ENCODE results near the gene CCDC149. TPM values are rescaled to one million over a fixed set of nuclear protein-coding genes. Genes with fewer than 3 reads are reported as not detected.

CCDC149 gene
- total RNA-seq, 4 donors from 2014 or later: 6.5 to 17.4 (median 12.3) TPM

DNA sequence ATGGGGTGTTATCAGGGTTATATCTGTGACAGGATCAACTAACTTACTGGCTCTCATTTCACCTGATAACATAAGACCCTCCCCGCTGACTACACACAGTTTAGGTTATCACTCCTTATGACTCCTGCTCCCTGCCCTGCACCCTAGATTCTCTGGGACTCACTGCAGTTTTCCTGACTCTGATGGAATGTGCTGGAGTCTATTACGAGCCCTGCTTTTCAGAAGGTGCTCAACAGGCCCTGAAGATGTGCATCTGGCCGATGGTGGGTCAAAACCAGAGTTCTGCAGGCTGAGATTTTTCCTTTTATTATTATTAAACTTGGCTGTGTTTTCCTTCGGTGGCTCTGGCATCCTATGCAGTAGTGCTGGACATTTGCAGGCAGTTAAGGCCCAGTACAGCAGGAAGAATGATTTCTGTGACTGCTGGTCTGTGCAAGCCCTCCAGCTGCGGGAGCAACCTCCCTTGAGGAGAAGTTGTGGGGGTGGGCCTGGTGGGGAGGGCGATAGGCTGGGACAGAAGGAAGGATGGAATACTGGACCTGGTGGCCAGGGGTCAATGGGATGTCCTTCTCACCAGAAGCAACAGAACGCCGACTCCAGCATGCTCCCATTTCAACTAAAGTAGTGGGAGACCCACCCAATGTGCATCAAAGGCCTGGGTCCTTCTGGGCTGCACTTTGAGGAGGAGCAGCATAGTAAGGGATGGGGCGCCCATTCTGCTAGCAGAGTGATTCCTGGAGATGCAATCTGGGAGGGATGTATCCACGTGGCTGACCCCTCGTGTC is 106.4 kb downstream of the CCDC149 start:
- no peak for TF ChIP-seq POLR2A (IDR thresholded peaks at IDR 0.05)
- no peak for TF ChIP-seq EP300 (IDR thresholded peaks at IDR 0.05)
- TF ChIP-seq, protein P1, sequence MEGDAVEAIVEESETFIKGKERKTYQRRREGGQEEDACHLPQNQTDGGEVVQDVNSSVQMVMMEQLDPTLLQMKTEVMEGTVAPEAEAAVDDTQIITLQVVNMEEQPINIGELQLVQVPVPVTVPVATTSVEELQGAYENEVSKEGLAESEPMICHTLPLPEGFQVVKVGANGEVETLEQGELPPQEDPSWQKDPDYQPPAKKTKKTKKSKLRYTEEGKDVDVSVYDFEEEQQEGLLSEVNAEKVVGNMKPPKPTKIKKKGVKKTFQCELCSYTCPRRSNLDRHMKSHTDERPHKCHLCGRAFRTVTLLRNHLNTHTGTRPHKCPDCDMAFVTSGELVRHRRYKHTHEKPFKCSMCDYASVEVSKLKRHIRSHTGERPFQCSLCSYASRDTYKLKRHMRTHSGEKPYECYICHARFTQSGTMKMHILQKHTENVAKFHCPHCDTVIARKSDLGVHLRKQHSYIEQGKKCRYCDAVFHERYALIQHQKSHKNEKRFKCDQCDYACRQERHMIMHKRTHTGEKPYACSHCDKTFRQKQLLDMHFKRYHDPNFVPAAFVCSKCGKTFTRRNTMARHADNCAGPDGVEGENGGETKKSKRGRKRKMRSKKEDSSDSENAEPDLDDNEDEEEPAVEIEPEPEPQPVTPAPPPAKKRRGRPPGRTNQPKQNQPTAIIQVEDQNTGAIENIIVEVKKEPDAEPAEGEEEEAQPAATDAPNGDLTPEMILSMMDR (IDR thresholded peaks at IDR 0.05): no peak
- no peak for TF ChIP-seq POLR2AphosphoS5 (IDR thresholded peaks at IDR 0.05)
- Histone ChIP-seq H3K4me3 (no peak overlapping the region), H3K27ac (no peak overlapping the region), H3K4me1 (no peaks in the 10 kb centered on the region), H3K9me3 (no peaks in the 10 kb centered on the region), H3K36me3 (peaks cover 24% of the 10 kb centered on the region), H3K27me3 (no peaks in the 10 kb centered on the region)
- 88% methylated on average over 10 of the region's 11 CpGs for WGBS
- peak in 1 of 2 donors; percentile 40 for DNase-seq (ENCODE audit: low spot score in 2 of 2)

GRCh38 chr4:24805566-24805965 is 107.3 kb downstream of the CCDC149 start:
- Histone ChIP-seq H3K9me3 (no peaks in the 10 kb centered on the region), H3K4me1 (peaks cover 7% of the 10 kb centered on the region), H3K27ac (no peak overlapping the region), H3K36me3 (peaks cover 24% of the 10 kb centered on the region), H3K27me3 (no peaks in the 10 kb centered on the region), H3K4me3 (no peak overlapping the region)
- TF ChIP-seq POLR2AphosphoS5 (IDR thresholded peaks at IDR 0.05) (no peak), POLR2A (IDR thresholded peaks at IDR 0.05) (no peak), EP300 (IDR thresholded peaks at IDR 0.05) (no peak)
- TF ChIP-seq, protein P1 (IDR thresholded peaks at IDR 0.05): no peak
- 76% methylated on average over 6 of the region's 6 CpGs for WGBS
- no peak for DNase-seq (ENCODE audit: low spot score in 2 of 2)

- TF ChIP-seq EP300 (IDR thresholded peaks at IDR 0.05) (no peak), POLR2AphosphoS5 (IDR thresholded peaks at IDR 0.05) (no peak), POLR2A (IDR thresholded peaks at IDR 0.05) (no peak)
- TF ChIP-seq, protein P1 (IDR thresholded peaks at IDR 0.05): no peak
- H3K27me3 ChIP-seq: no peaks in the 10 kb centered on the region
- 52% methylated on average over 5 of the region's 5 CpGs for WGBS
- peak overlapping the region; percentile 61 for H3K27ac ChIP-seq
- no peak overlapping the region for H3K4me3 ChIP-seq
- DNase-seq (ENCODE audit: low spot score in 2 of 2): peak in 1 of 2 donors; percentile 29
- H3K9me3 ChIP-seq: no peaks in the 10 kb centered on the region
- peaks cover 24% of the 10 kb centered on the region for H3K36me3 ChIP-seq
- peaks cover 12% of the 10 kb centered on the region for H3K4me1 ChIP-seq
Observed at GRCh38 chr4:24805067-24805466, 107.8 kb downstream of the CCDC149 start.

DNA sequence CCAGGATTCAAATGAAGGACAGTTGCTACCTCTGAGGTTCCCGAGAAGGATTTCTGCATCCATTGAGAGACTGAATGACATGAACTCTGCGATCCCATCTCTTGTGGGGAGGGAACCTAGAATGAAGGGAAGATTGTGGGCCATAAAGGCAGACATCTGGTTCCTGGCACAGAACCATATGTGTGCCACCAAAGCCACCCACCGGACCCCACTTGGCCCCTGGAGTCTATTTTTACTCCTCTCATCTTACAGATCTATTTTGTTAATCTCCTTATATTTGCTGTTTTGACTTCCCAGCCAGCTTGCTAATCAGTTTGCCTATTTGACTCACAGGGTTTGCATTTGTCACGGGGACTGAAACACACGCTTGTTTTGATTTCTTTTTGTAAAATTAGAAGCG is 110.2 kb downstream of the CCDC149 start:
- H3K36me3 ChIP-seq: peaks cover 9% of the 10 kb centered on the region
- no peak overlapping the region for H3K27ac ChIP-seq
- 82% methylated on average over 6 of the region's 6 CpGs for WGBS
- DNase-seq (ENCODE audit: low spot score in 2 of 2): peak in 1 of 2 donors; percentile 68
- peaks cover 4% of the 10 kb centered on the region for H3K27me3 ChIP-seq
- H3K9me3 ChIP-seq: no peaks in the 10 kb centered on the region
- TF ChIP-seq, protein P1 (IDR thresholded peaks at IDR 0.05): no peak
- TF ChIP-seq POLR2A (IDR thresholded peaks at IDR 0.05) (no peak), EP300 (IDR thresholded peaks at IDR 0.05) (no peak), POLR2AphosphoS5 (IDR thresholded peaks at IDR 0.05) (no peak)
- H3K4me1 ChIP-seq: peaks cover 18% of the 10 kb centered on the region
- H3K4me3 ChIP-seq: no peak overlapping the region

DNA sequence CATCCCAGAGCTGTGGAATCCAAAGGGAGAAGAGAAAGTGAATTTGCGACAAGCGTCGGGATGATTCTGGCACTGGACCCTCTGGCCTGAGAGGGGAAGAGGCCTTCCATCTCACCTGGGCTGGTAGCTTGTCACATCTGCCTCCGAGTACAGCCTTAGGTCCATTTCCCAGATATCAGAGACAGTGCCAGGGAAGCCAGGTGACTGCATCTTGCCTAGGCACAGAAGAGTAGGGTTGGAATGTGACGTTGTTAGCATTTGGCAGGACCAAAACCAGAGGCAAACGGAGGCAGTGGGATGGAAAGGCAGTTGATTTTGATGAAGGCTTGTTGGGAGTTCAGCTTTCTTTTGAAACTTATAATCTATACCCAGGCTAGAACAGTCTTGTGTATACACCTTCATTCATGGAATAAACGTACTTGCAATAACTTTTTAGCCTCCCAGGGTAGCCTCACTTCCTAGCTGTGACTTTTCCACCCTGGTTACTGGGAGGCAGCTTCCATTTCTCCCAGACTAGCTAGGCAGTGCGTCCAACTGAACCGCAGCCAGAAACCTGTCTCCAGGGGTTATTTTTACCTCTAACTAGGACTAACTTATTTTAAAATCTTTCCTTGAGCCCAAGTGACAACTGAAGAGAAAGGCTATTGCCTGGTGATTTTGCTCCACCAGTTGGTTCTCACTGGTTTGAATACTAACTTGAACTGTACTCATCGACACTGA is 111.5 kb downstream of the CCDC149 start:
- no peaks in the 10 kb centered on the region for H3K9me3 ChIP-seq
- H3K36me3 ChIP-seq: no peaks in the 10 kb centered on the region
- H3K4me3 ChIP-seq: no peak overlapping the region
- 72% methylated on average over 10 of the region's 10 CpGs for WGBS
- no peak for TF ChIP-seq POLR2A (IDR thresholded peaks at IDR 0.05)
- no peak for TF ChIP-seq EP300 (IDR thresholded peaks at IDR 0.05)
- no peak for TF ChIP-seq POLR2AphosphoS5 (IDR thresholded peaks at IDR 0.05)
- TF ChIP-seq, protein P1 (IDR thresholded peaks at IDR 0.05): no peak
- DNase-seq (ENCODE audit: low spot score in 2 of 2): peak in 1 of 2 donors; percentile 47
- no peak overlapping the region for H3K27ac ChIP-seq
- H3K27me3 ChIP-seq: peaks cover 4% of the 10 kb centered on the region
- H3K4me1 ChIP-seq: peaks cover 18% of the 10 kb centered on the region
